Kidney epithelial cell (primary cell): Measurements from ENCODE around the gene WNT8A. TPM values are rescaled to one million over a fixed set of nuclear protein-coding genes. Genes with fewer than 3 reads are reported as not detected.

Experiments
- DNase-seq: peaks from one replicate; pipeline ENCODE4 v3.0.0-alpha.2; 2010; ENCODE audit warnings: low read depth
- H3K27me3 ChIP-seq: 2 replicates; pipeline ENCODE4 v1.6.0; 2011; ENCODE audit warnings: low read length; ENCODE audit not compliant: control insufficient read depth, insufficient read depth
- H3K36me3 ChIP-seq: 2 replicates; pipeline ENCODE4 v1.5.1; 2011; ENCODE audit warnings: low read length; ENCODE audit not compliant: control insufficient read depth, insufficient read depth
- H3K4me3 ChIP-seq: 2 replicates; pipeline ENCODE4 v1.5.1; 2011; ENCODE audit warnings: low read depth, mild to moderate bottlenecking, control low read depth, low read length
- CTCF ChIP-seq: IDR thresholded peaks from 2 replicates; pipeline ENCODE4 v1.5.1; 2011; ENCODE audit warnings: mild to moderate bottlenecking, moderate library complexity, low read length, control low read depth, inconsistent platforms; ENCODE audit not compliant: insufficient read depth, poor library complexity, severe bottlenecking
- total RNA-seq: library from RNA; depleted of rRNA; stranded (reverse); fragments of >200 nt; gene quantifications from 2 replicates; pipeline ENCODE4 v1.2.3, GENCODE V29; 2015

Gene WNT8A
- total RNA-seq, 1 donor from 2014 or later: not detected

DNA sequence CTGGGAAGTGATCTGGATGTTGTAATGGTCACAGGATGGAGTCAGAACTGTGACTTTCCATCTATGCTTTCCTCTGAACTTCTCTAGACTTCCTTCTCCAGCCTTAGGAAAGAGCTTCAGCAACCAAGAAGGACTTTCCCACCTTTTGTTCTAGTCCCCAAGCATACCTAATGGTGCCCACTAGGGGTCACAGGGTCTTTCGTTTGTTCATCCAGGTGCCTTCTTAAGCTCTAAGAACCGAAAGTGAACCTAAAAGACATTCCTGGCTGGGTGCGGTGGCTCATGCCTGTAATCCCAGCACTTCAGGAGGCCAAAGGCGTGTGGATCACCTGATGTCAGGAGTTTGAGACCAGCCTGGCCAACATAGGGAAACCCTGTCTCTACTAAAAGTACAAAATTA lies 1.8 kb upstream of the WNT8A start:
- Histone ChIP-seq H3K4me3 (no peak overlapping the region), H3K36me3 (no peaks in the 10 kb centered on the region), H3K27me3 (no peaks in the 10 kb centered on the region)
- no peak for DNase-seq
- no peak for TF ChIP-seq CTCF

GRCh38 chr5:138091685-138092084 lies 7.9 kb downstream of the WNT8A start:
- no peak overlapping the region for H3K4me3 ChIP-seq
- no peak for DNase-seq
- H3K36me3 ChIP-seq: no peaks in the 10 kb centered on the region
- TF ChIP-seq CTCF: no peak
- peaks cover 2% of the 10 kb centered on the region for H3K27me3 ChIP-seq

- DNase-seq: no peak
- no peak for TF ChIP-seq CTCF
- H3K27me3 ChIP-seq: peaks cover 2% of the 10 kb centered on the region
- no peaks in the 10 kb centered on the region for H3K36me3 ChIP-seq
- H3K4me3 ChIP-seq: no peak overlapping the region
These were observed 8.5 kb downstream of the WNT8A start for GRCh38 chr5:138092301-138092700.

GRCh38 chr5:138093036-138093435 lies 9.2 kb downstream of the WNT8A start:
- DNase-seq: no peak

DNA sequence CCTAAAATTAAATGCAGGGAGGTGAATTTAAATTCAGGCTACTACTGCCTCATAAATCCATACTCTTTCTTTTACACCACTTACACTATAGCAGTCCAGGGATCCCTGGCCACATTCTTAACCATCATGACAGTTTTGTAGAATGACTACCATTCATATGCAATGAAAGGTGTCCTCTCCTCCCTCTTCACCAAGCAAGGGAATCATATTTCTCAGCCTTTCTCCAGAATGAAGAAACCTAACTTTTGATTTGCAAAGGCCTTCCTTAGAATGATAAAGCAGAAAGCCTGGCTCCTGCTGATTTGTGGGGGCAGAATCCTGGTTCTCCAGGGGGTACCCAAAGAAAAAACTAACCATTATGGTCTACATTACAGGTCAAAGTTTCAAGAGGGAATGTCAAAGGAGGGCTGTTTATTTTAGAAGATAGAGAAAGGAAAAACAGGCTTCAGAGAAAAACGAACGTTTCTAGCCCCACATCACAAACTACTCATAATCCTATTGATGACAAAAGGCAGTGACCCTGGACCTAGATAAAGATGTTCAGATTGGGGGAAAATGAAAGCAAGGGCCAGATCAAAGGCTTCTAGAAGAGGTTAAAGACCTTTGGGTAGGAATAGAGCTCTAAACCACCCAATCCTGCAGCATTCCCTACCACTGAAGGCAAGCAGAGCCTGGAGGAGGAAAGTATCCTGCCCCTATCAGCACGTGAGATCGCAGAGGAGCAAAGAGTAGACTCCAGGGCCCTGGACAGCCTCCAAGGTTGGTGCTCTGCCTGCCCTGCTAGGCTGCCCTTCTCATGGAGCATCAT lies 11.5 kb downstream of the WNT8A start:
- no peaks in the 10 kb centered on the region for H3K36me3 ChIP-seq

More at GRCh38 chr5:138093036-138093435, 9.2 kb downstream of the WNT8A start:
- TF ChIP-seq CTCF: no peak
- Histone ChIP-seq H3K36me3 (no peaks in the 10 kb centered on the region), H3K4me3 (no peak overlapping the region), H3K27me3 (peaks cover 2% of the 10 kb centered on the region)

More for the DNA sequence above, 11.5 kb downstream of the WNT8A start:
- TF ChIP-seq CTCF: no peak
- Histone ChIP-seq H3K4me3 (no peak overlapping the region), H3K27me3 (no peaks in the 10 kb centered on the region)
- DNase-seq: no peak
